Left ventricle myocardium inferior (tissue), 1 donor: ENCODE results near the gene PARD3B. TPM values are rescaled to one million over a fixed set of nuclear protein-coding genes. Genes with fewer than 3 reads are reported as not detected.

Source experiments
- DNase-seq: peaks from one replicate; pipeline ENCODE4 v3.0.0-alpha.2; 2020
- H3K27ac ChIP-seq: fragments of 200-600 bp; replicated peaks from 2 replicates; pipeline ENCODE4 v1.8.0; 2021
- H3K27me3 ChIP-seq: fragments of 200-600 bp; 2 replicates; pipeline ENCODE4 v1.8.0; 2021; ENCODE audit warnings: low read depth
- H3K36me3 ChIP-seq: fragments of 200-600 bp; 2 replicates; pipeline ENCODE4 v1.8.0; 2021
- H3K4me1 ChIP-seq: fragments of 200-600 bp; 2 replicates; pipeline ENCODE4 v1.8.0; 2021
- H3K4me3 ChIP-seq: fragments of 200-600 bp; 2 replicates; pipeline ENCODE4 v1.8.0; 2021; ENCODE audit warnings: mild to moderate bottlenecking, moderate library complexity
- H3K9me3 ChIP-seq: fragments of 200-600 bp; replicated peaks from 2 replicates; pipeline ENCODE4 v1.8.0; 2021
- intact Hi-C: fragments of 100-400 bp; cut with micrococcal nuclease; formaldehyde crosslinking; loops from one replicate; pipeline ENCODE4 v1.11.0; 2022
- total RNA-seq: library from RNA; stranded (reverse); fragmentation: NEBNext Ultra II Directional; extraction: Animal tissue kit (Norgen Biotek cat#: 25700); gene quantifications from one replicate; pipeline ENCODE4 v1.2.1, GENCODE V29; 2021
- TF ChIP-seq, protein P1 (sequence below): fragments of 200-600 bp; IDR thresholded peaks from 2 replicates; pipeline ENCODE4 v1.8.0; 2021; ENCODE audit warnings: antibody characterized with exemption, mild to moderate bottlenecking, borderline replicate concordance
- donor health status: DM: no; HTN: yes; CAD: no; lungs with severe emphysema.

Gene PARD3B
- total RNA-seq, 1 donor from 2014 or later = 9.1 TPM

DNA sequence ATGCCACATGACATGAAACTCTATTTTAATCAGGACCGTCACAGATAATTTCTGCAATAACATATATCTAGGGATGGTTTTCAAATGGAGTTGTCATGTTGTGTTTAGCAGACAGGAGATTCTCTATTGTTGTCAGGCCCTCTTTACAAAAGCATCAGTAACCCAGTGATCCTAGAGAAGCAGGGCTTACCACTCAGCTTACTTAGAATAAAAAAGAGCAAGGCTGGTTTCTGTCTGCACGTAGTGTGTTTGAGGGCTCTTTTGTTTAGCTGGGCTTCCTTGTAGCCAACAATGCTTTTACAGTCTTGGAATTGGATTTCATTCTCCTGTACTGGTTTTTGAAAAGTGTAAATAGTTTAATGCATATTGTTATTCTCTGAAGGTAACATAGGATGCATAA is 926.5 kb downstream of the PARD3B start:
- H3K27me3 ChIP-seq = no peaks in the 10 kb centered on the region
- H3K27ac ChIP-seq = no peak overlapping the region
- intact Hi-C loops = no loop called here
- no peaks in the 10 kb centered on the region for H3K4me1 ChIP-seq
- no peaks in the 10 kb centered on the region for H3K9me3 ChIP-seq
- H3K36me3 ChIP-seq = no peaks in the 10 kb centered on the region
- no peak overlapping the region for H3K4me3 ChIP-seq
- DNase-seq = no peak
- TF ChIP-seq, protein P1, sequence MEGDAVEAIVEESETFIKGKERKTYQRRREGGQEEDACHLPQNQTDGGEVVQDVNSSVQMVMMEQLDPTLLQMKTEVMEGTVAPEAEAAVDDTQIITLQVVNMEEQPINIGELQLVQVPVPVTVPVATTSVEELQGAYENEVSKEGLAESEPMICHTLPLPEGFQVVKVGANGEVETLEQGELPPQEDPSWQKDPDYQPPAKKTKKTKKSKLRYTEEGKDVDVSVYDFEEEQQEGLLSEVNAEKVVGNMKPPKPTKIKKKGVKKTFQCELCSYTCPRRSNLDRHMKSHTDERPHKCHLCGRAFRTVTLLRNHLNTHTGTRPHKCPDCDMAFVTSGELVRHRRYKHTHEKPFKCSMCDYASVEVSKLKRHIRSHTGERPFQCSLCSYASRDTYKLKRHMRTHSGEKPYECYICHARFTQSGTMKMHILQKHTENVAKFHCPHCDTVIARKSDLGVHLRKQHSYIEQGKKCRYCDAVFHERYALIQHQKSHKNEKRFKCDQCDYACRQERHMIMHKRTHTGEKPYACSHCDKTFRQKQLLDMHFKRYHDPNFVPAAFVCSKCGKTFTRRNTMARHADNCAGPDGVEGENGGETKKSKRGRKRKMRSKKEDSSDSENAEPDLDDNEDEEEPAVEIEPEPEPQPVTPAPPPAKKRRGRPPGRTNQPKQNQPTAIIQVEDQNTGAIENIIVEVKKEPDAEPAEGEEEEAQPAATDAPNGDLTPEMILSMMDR = no peak

DNA sequence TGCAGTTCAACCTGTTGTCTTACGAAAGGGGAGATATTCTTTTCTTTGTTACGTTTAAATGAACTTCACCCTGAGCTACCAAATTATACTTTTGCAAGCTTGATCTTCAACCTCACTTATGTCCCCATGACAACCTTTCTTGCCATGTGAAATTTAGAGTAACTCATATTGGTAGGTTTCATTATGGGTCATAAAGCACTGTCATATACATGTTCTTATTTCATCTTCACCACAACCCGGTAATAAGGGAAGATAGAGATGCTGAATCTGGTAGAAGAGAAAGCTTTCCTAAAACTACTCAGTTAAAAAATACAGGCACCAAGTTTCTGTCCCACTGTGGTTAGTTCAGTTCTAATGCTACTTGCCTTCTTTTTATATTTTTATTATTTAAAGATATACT is 928.5 kb downstream of the PARD3B start:
- DNase-seq = no peak
- H3K36me3 ChIP-seq = no peaks in the 10 kb centered on the region
- no peaks in the 10 kb centered on the region for H3K27me3 ChIP-seq
- H3K4me3 ChIP-seq = no peak overlapping the region
- intact Hi-C loops = no loop called here
- TF ChIP-seq, protein P1 = no peak
- H3K4me1 ChIP-seq = peaks cover 7% of the 10 kb centered on the region
- no peak overlapping the region for H3K27ac ChIP-seq
- no peaks in the 10 kb centered on the region for H3K9me3 ChIP-seq

DNA sequence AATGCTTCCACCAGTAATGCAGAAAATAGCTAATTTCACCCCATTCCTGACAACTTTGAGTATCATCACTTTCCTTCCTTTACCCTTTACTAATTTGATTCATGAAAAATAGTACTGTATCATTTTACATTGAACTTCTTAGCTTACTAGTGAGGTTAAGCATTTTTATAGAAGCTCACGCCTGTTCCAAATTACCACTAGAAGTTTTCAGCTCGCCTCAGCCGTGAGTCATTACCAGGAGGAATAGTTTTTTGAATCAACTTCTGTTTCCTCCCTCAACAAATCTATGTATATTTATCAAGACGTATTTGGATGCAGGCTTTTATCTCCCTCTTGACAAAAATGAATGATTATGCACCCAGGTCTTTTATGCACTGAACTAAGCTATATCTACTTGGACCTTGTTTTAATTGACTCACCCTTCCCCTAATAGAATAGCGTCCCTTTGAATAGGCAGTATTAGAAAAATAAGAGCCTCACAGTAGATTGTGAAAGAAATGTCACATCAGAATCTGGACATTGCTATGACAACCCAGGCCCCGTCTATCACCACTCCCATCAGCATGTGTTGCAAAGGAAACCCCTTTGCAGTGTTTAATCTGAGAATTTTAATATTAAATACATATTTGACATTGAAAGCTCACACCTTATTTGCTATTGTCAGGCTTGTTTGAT is 929.6 kb downstream of the PARD3B start:
- intact Hi-C loops = no loop called here
- DNase-seq = no peak
- Histone ChIP-seq H3K9me3 (no peaks in the 10 kb centered on the region), H3K36me3 (no peaks in the 10 kb centered on the region), H3K27me3 (no peaks in the 10 kb centered on the region), H3K27ac (no peak overlapping the region), H3K4me1 (peaks cover 7% of the 10 kb centered on the region), H3K4me3 (no peak overlapping the region)
- TF ChIP-seq, protein P1 = no peak

DNA sequence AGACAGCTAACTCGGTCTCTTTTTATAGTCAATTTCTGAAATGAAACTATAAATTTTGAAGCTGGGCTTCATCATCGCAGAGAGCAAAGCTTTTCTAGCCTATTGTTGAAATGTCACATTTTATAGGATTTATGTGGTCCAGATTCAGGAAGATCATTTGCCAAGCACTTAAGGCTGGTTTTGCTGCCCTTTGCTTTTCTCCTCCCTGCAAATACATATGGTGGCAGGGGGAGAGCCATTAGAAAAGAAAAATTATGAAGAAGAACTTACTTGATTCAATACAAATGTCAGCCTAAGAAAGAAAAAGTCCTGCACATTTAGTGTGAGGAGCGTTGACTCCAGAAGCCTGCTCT is 930.1 kb downstream of the PARD3B start:
- no peaks in the 10 kb centered on the region for H3K27me3 ChIP-seq
- TF ChIP-seq, protein P1 = no peak
- intact Hi-C loops = no loop called here
- H3K4me1 ChIP-seq = peaks cover 7% of the 10 kb centered on the region
- no peaks in the 10 kb centered on the region for H3K9me3 ChIP-seq
- DNase-seq = no peak
- no peak overlapping the region for H3K27ac ChIP-seq
- H3K36me3 ChIP-seq = no peaks in the 10 kb centered on the region
- H3K4me3 ChIP-seq = no peak overlapping the region

DNA sequence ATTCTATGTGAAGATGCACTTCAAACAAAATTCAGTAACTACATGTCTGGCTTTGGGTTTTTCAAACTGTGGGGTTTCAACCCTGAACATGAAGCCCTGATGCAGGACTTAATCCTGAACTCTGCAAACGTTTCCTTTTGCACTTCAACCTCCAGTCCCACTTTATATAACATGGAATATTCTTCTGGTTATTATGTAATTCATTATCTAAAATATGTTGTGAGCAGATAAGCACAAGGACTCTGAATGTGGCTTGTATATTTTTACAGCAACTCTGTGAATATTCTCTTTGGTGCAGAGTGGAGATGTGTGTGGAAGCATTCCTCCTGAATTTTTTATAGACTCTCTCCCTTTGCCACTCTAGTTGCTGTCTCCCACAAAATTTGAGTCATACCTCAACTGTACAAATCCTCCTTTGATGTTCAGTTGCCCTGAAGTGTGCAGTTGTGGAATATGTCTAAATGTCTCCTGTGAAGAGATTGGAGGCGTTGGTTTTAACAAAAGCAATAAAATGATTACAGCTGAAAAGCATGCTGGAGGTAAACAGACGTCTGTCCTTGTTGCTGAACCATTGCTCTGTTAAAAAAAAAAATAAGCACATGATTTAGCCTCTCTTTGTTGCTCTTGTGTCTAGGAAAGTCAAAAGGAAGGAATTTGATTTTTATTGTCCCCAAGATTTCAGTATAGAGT is 931.9 kb downstream of the PARD3B start:
- intact Hi-C loops = no loop called here
- Histone ChIP-seq H3K4me1 (peaks cover 7% of the 10 kb centered on the region), H3K36me3 (no peaks in the 10 kb centered on the region), H3K9me3 (no peaks in the 10 kb centered on the region), H3K27me3 (no peaks in the 10 kb centered on the region), H3K4me3 (no peak overlapping the region), H3K27ac (no peak overlapping the region)
- TF ChIP-seq, protein P1 = no peak
- no peak for DNase-seq
